WTC11 (cell line): ENCODE measurements around the gene EXOC4. TPM values are rescaled to one million over a fixed set of nuclear protein-coding genes. Genes with fewer than 3 reads are reported as not detected.

Experiments
- ATAC-seq: fragments of 200-7000 bp; cut with Tn5 transposase; 2 replicates; pipeline ENCODE4 v1.10.0; 2021; ENCODE audit warnings: mild to moderate bottlenecking, moderate library complexity
- CTCF ChIA-PET: fragments of 300-600 bp; sonication (Branson Sonifier 250); formaldehyde crosslinking; loops from one replicate; lab custom pipeline; 2021; ENCODE audit warnings: antibody characterized with exemption; lab: Charles Lee
- POLR2A ChIA-PET: fragments of 350-600 bp; sonication (Branson Sonifier 250); formaldehyde crosslinking; loops from one replicate; lab custom pipeline; 2021; ENCODE audit warnings: antibody characterized with exemption; lab: Charles Lee
- DNase-seq: peaks from one replicate; pipeline ENCODE4 v3.0.0; 2021; ENCODE audit warnings: low spot score
- H3K27ac Mint-ChIP-seq: 2 replicates; pipeline ENCODE4 v1.8.0; 2021; ENCODE audit warnings: mixed read lengths
- H3K27me3 Mint-ChIP-seq: 2 replicates; pipeline ENCODE4 v1.8.0; 2021; ENCODE audit warnings: low read depth, mild to moderate bottlenecking, moderate library complexity, mixed read lengths
- H3K36me3 Mint-ChIP-seq: 2 replicates; pipeline ENCODE4 v1.8.0; 2021; ENCODE audit warnings: mixed read lengths
- H3K4me1 Mint-ChIP-seq: 2 replicates; pipeline ENCODE4 v1.8.0; 2022; ENCODE audit warnings: mixed read lengths
- H3K4me3 Mint-ChIP-seq: 2 replicates; pipeline ENCODE4 v1.8.0; 2021; ENCODE audit warnings: mild to moderate bottlenecking, moderate library complexity, mixed read lengths
- H3K9me3 Mint-ChIP-seq: 2 replicates; pipeline ENCODE4 v1.8.0; 2021; ENCODE audit warnings: mixed read lengths
- AFF4 ChIP-seq: sonication (generic); formaldehyde crosslinking; IDR thresholded peaks from 2 replicates; pipeline ENCODE4 v1.8.1; 2023; ENCODE audit warnings: mild to moderate bottlenecking, missing genetic modification reagents, borderline replicate concordance
- EMX1 ChIP-seq: fragments of 250-450 bp; sonication (Bioruptor Pico); IDR thresholded peaks from 2 replicates; pipeline ENCODE4 v1.8.0; 2021; ENCODE audit warnings: mild to moderate bottlenecking
- ETV6 ChIP-seq: sonication (generic); formaldehyde crosslinking; IDR thresholded peaks from 2 replicates; pipeline ENCODE4 v1.8.1; 2022; ENCODE audit warnings: mild to moderate bottlenecking, missing genetic modification reagents
- JUN ChIP-seq: sonication (generic); formaldehyde crosslinking; IDR thresholded peaks from 2 replicates; pipeline ENCODE4 v1.8.0; 2023; ENCODE audit warnings: mild to moderate bottlenecking, missing genetic modification reagents
- SMAD4 ChIP-seq: sonication (generic); formaldehyde crosslinking; IDR thresholded peaks from 2 replicates; pipeline ENCODE4 v1.8.0; 2022; ENCODE audit warnings: mild to moderate bottlenecking, missing genetic modification reagents
- USF2 ChIP-seq: sonication (generic); formaldehyde crosslinking; IDR thresholded peaks from 2 replicates; pipeline ENCODE4 v1.8.1; 2023; ENCODE audit warnings: mild to moderate bottlenecking, missing genetic modification reagents, moderate library complexity
- ZBTB43 ChIP-seq: sonication (generic); formaldehyde crosslinking; IDR thresholded peaks from 2 replicates; pipeline ENCODE4 v1.8.1; 2023; ENCODE audit warnings: mild to moderate bottlenecking, missing genetic modification reagents
- ZNF416 ChIP-seq: fragments of 250-450 bp; sonication (Bioruptor Pico); IDR thresholded peaks from 2 replicates; pipeline ENCODE4 v1.9.0; 2021; ENCODE audit warnings: mild to moderate bottlenecking, inconsistent platforms
- ZNF423 ChIP-seq: fragments of 250-450 bp; sonication (Bioruptor Pico); IDR thresholded peaks from 2 replicates; pipeline ENCODE4 v2.1.2; 2022; ENCODE audit warnings: mild to moderate bottlenecking, moderate library complexity
- total RNA-seq: library from RNA; stranded (reverse); gene quantifications from 3 replicates; pipeline ENCODE4 v1.2.3, GENCODE V29; 2021
- TF ChIP-seq, protein P1 (sequence below): sonication (generic); formaldehyde crosslinking; conservative IDR thresholded peaks from 2 replicates; pipeline ENCODE4 v1.8.1; 2023; ENCODE audit warnings: mild to moderate bottlenecking, low read depth, missing genetic modification reagents, moderate library complexity
- TF ChIP-seq, protein P2 (sequence below): fragments of 250-450 bp; sonication (Bioruptor Pico); IDR thresholded peaks from 2 replicates; pipeline ENCODE4 v2.1.2; 2022; ENCODE audit warnings: mild to moderate bottlenecking, moderate library complexity
- TF ChIP-seq, protein P3 (sequence below): fragments of 250-450 bp; sonication (Bioruptor Pico); IDR thresholded peaks from 2 replicates; pipeline ENCODE4 v1.9.0; 2021; ENCODE audit warnings: mild to moderate bottlenecking, borderline replicate concordance
- TF ChIP-seq, protein P4 (sequence below): fragments of 250-450 bp; sonication (Bioruptor Pico); IDR thresholded peaks from 2 replicates; pipeline ENCODE4 v1.9.0; 2021; ENCODE audit warnings: mild to moderate bottlenecking

Gene EXOC4
- total RNA-seq, 1 experiment from 2014 or later = 62.0 TPM

GRCh38 chr7:133795068-133795665 lies 542.3 kb downstream of the EXOC4 start:
- CTCF ChIA-PET = no interaction called here
- no peak for DNase-seq
- Mint-ChIP-seq H3K4me3 (no peak overlapping the region), H3K9me3 (no peaks in the 10 kb centered on the region), H3K27me3 (no peaks in the 10 kb centered on the region), H3K27ac (no peak overlapping the region), H3K4me1 (no peaks in the 10 kb centered on the region; the same call in 1 of the 2 replicates), H3K36me3 (no peaks in the 10 kb centered on the region)
- ATAC-seq = no peak
- TF ChIP-seq ZBTB43 (CRISPR knock-in tag) (no peak), JUN (CRISPR knock-in tag) (no peak), SMAD4 (CRISPR knock-in tag) (no peak), AFF4 (CRISPR knock-in tag) (no peak), ZNF416 (CRISPR knock-in tag) (no peak), ETV6 (CRISPR knock-in tag) (no peak), ZNF423 (CRISPR knock-in tag) (no peak), EMX1 (CRISPR knock-in tag) (no peak), USF2 (no peak)
- TF ChIP-seq, protein P1, sequence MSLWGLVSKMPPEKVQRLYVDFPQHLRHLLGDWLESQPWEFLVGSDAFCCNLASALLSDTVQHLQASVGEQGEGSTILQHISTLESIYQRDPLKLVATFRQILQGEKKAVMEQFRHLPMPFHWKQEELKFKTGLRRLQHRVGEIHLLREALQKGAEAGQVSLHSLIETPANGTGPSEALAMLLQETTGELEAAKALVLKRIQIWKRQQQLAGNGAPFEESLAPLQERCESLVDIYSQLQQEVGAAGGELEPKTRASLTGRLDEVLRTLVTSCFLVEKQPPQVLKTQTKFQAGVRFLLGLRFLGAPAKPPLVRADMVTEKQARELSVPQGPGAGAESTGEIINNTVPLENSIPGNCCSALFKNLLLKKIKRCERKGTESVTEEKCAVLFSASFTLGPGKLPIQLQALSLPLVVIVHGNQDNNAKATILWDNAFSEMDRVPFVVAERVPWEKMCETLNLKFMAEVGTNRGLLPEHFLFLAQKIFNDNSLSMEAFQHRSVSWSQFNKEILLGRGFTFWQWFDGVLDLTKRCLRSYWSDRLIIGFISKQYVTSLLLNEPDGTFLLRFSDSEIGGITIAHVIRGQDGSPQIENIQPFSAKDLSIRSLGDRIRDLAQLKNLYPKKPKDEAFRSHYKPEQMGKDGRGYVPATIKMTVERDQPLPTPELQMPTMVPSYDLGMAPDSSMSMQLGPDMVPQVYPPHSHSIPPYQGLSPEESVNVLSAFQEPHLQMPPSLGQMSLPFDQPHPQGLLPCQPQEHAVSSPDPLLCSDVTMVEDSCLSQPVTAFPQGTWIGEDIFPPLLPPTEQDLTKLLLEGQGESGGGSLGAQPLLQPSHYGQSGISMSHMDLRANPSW (CRISPR knock-in tag) = no peak
- TF ChIP-seq, protein P2, sequence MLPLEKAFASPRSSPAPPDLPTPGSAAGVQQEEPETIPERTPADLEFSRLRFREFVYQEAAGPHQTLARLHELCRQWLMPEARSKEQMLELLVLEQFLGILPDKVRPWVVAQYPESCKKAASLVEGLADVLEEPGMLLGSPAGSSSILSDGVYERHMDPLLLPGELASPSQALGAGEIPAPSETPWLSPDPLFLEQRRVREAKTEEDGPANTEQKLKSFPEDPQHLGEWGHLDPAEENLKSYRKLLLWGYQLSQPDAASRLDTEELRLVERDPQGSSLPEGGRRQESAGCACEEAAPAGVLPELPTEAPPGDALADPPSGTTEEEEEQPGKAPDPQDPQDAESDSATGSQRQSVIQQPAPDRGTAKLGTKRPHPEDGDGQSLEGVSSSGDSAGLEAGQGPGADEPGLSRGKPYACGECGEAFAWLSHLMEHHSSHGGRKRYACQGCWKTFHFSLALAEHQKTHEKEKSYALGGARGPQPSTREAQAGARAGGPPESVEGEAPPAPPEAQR (CRISPR knock-in tag) = no peak
- TF ChIP-seq, protein P3, sequence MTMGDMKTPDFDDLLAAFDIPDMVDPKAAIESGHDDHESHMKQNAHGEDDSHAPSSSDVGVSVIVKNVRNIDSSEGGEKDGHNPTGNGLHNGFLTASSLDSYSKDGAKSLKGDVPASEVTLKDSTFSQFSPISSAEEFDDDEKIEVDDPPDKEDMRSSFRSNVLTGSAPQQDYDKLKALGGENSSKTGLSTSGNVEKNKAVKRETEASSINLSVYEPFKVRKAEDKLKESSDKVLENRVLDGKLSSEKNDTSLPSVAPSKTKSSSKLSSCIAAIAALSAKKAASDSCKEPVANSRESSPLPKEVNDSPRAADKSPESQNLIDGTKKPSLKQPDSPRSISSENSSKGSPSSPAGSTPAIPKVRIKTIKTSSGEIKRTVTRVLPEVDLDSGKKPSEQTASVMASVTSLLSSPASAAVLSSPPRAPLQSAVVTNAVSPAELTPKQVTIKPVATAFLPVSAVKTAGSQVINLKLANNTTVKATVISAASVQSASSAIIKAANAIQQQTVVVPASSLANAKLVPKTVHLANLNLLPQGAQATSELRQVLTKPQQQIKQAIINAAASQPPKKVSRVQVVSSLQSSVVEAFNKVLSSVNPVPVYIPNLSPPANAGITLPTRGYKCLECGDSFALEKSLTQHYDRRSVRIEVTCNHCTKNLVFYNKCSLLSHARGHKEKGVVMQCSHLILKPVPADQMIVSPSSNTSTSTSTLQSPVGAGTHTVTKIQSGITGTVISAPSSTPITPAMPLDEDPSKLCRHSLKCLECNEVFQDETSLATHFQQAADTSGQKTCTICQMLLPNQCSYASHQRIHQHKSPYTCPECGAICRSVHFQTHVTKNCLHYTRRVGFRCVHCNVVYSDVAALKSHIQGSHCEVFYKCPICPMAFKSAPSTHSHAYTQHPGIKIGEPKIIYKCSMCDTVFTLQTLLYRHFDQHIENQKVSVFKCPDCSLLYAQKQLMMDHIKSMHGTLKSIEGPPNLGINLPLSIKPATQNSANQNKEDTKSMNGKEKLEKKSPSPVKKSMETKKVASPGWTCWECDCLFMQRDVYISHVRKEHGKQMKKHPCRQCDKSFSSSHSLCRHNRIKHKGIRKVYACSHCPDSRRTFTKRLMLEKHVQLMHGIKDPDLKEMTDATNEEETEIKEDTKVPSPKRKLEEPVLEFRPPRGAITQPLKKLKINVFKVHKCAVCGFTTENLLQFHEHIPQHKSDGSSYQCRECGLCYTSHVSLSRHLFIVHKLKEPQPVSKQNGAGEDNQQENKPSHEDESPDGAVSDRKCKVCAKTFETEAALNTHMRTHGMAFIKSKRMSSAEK (CRISPR knock-in tag) = no peak
- TF ChIP-seq, protein P4, sequence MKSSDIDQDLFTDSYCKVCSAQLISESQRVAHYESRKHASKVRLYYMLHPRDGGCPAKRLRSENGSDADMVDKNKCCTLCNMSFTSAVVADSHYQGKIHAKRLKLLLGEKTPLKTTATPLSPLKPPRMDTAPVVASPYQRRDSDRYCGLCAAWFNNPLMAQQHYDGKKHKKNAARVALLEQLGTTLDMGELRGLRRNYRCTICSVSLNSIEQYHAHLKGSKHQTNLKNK = no peak
- POLR2A ChIA-PET = no interaction called here
